ENCODE measurements around the gene PAFAH1B2.

GRCh38 chr11:117217141-117218084 is 73.3 kb downstream of the PAFAH1B2 start:
- TF ChIP-seq EZH2 (IDR thresholded peaks at IDR 0.05; ENCODE audit: low read depth) (no peak), CTCF (conservative IDR thresholded peaks at IDR 0.05) (no peak)
